Vagina (tissue), 2 donors: ENCODE data around the gene AMBRA1.

Experiments
- POLR2AphosphoS5 ChIP-seq, 2 donors: sonication (generic); formaldehyde crosslinking; IDR thresholded peaks; one replicate each; pipeline ENCODE4 v1.9.0; 2017; ENCODE audit warnings: antibody characterized with exemption in 2 of 2, mild to moderate bottlenecking in 2 of 2, low read depth in 1 of 2; ENCODE audit not compliant: insufficient read depth in 1 of 2
- TF ChIP-seq, protein P1 (sequence below), 3 experiments: fragments of 450-650 bp in 2 of 3; fragments of 200-600 bp in 1 of 3; sonication (generic) in 1 of 3; IDR thresholded peaks; one replicate each; pipeline ENCODE4 v1.5.1; 2017 to 2019; ENCODE audit warnings: antibody characterized with exemption in 3 of 3, mild to moderate bottlenecking in 2 of 3, moderate library complexity in 2 of 3

DNA sequence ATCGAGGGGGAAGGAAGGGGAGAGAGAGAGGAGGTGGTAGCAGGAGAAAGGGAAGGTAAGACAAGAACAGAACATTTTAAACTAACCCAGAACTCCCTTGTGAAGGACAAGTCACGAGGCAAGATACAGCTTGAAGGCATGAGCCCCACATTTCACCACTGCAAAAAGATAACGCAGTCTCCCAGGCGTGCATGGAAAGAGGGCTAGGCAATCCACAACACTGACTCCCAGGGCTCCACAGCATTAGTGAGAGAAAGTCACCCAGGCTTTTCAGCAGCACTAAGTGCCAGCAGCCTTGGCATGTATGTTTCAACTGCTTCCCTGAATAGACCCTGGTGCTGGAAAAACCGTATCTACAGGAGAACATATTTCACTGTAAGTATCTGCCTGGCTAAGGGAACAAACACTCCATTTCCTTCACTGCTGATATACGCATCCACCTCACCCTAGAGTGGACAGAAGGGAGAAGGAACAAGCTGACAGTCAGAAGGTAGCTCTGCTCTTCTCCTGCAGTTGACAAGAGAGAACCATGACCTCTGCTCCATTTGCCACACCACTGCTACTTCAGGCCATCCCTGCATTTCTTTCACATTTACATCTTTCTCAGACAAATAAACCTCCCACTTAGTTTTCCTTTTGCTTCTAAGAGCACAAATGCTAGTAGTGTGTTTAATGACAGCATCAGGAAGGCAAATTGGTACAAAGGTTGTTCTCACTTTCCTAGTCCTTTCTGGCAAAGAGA lies 87.9 kb downstream of the AMBRA1 start:
- TF ChIP-seq, protein P1, sequence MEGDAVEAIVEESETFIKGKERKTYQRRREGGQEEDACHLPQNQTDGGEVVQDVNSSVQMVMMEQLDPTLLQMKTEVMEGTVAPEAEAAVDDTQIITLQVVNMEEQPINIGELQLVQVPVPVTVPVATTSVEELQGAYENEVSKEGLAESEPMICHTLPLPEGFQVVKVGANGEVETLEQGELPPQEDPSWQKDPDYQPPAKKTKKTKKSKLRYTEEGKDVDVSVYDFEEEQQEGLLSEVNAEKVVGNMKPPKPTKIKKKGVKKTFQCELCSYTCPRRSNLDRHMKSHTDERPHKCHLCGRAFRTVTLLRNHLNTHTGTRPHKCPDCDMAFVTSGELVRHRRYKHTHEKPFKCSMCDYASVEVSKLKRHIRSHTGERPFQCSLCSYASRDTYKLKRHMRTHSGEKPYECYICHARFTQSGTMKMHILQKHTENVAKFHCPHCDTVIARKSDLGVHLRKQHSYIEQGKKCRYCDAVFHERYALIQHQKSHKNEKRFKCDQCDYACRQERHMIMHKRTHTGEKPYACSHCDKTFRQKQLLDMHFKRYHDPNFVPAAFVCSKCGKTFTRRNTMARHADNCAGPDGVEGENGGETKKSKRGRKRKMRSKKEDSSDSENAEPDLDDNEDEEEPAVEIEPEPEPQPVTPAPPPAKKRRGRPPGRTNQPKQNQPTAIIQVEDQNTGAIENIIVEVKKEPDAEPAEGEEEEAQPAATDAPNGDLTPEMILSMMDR (IDR thresholded peaks at IDR 0.05), result no peak
- TF ChIP-seq POLR2AphosphoS5 (IDR thresholded peaks at IDR 0.05; ENCODE audit: insufficient read depth in 1 of 2, low read depth in 1 of 2), result no peak
